SK-N-SH (cell line): ENCODE data around the gene NDUFS7. TPM values are rescaled to one million over a fixed set of nuclear protein-coding genes. Genes with fewer than 3 reads are reported as not detected.
A peak's percentile ranks its signal among the peaks of the same experiment; 100 is the strongest.

Experiments
- CTCF ChIP-seq: fragments of 200-600 bp; sonication (generic); IDR thresholded peaks from 2 replicates; pipeline ENCODE4 v1.6.1; 2017; ENCODE audit warnings: antibody characterized with exemption, mild to moderate bottlenecking, moderate library complexity
- FOXM1 ChIP-seq: IDR thresholded peaks from 2 replicates; pipeline ENCODE4 v1.4.0; 2012; ENCODE audit warnings: low read depth, mild to moderate bottlenecking
- GABPA ChIP-seq: IDR thresholded peaks from 2 replicates; pipeline ENCODE4 v1.4.0; 2012; ENCODE audit warnings: low read depth, mild to moderate bottlenecking
- GATA2 ChIP-seq: sonication (generic); formaldehyde crosslinking; IDR thresholded peaks from 2 replicates; pipeline ENCODE4 v1.5.0; 2020; ENCODE audit warnings: mild to moderate bottlenecking, missing genetic modification reagents
- IRF3 ChIP-seq: fragments of 150-350 bp; IDR thresholded peaks from 2 replicates; pipeline ENCODE4 v1.6.1; 2016; ENCODE audit warnings: mild to moderate bottlenecking, low read depth, low read length
- NRF1 ChIP-seq: IDR thresholded peaks from 2 replicates; pipeline ENCODE4 v1.6.1; 2012; ENCODE audit warnings: low read depth, mild to moderate bottlenecking, low read length
- RCOR1 ChIP-seq: fragments of 150-350 bp; IDR thresholded peaks from 2 replicates; pipeline ENCODE4 v1.6.1; 2017; ENCODE audit warnings: antibody characterized with exemption, low read length
- REST ChIP-seq: IDR thresholded peaks from 2 replicates; pipeline ENCODE4 v1.6.1; 2012; ENCODE audit warnings: mild to moderate bottlenecking, low read depth, low read length, moderate library complexity
- SIN3A ChIP-seq: IDR thresholded peaks from 2 replicates; pipeline ENCODE4 v1.6.1; 2012; ENCODE audit warnings: low read depth, mild to moderate bottlenecking, low read length, moderate library complexity, borderline replicate concordance
- polyA plus RNA-seq, 3 experiments: library from polyadenylated mRNA; depleted of rRNA; stranded (reverse); fragments of >200 nt; gene quantifications; 2 replicates each; pipeline ENCODE4 v1.2.3, GENCODE V29; 2012
- TF ChIP-seq, protein P1 (sequence below): IDR thresholded peaks from 2 replicates; pipeline ENCODE4 v1.4.0; 2012; ENCODE audit warnings: low read depth, borderline replicate concordance

The NDUFS7 gene
- polyA plus RNA-seq, 1 of the 3 experiments (the other 2 are of a cell fraction): 66.4 TPM

DNA sequence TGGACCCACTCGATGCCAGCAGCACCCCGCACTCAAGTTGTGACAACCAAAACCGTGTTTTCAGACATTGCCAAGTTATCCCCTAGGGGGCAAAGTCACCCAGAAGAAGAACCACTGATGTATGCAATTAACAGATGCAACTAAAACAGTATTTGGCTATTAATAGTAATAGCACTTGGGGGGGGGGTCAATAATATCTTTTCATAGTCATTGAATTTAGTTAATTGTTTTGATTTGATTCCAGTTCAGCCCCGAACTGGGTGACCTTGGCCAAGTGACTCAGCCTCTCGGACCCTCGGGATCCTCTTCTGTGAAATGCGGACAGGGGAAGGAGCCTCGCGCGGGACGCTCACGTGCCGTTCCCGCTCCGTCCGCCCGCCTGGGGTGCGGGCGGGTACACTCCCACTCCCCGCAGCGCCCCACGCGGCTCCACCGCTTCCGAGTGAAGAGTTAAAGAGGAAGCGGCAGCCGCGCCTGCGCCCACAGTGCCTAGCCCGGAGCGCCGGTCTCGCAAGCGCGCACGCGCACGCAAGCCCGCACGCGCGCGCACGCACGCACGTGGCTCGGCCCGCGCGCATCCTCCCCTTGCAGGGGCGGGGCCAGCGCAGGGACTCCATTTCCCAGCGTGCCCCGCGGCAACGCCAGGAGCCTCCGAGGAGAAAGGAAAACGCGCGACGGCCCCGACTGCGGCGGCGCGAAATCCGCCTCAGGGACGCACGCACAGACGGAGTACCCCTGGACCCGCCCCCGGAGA, 23.2 kb downstream of the NDUFS7 start (continued):
- TF ChIP-seq CTCF (peak; percentile 69), GATA2 (no peak), FOXM1 (no peak), GABPA (peak; percentile 6; the same call in 1 of the 2 replicates), SIN3A (0 out of 2 replicates have a peak, but pooled peaks have one; percentile 25), REST (0 out of 2 replicates have a peak, but pooled peaks have one; percentile 27), IRF3 (no peak), NRF1 (peak; percentile 81), RCOR1 (no peak)
- TF ChIP-seq, protein P1, sequence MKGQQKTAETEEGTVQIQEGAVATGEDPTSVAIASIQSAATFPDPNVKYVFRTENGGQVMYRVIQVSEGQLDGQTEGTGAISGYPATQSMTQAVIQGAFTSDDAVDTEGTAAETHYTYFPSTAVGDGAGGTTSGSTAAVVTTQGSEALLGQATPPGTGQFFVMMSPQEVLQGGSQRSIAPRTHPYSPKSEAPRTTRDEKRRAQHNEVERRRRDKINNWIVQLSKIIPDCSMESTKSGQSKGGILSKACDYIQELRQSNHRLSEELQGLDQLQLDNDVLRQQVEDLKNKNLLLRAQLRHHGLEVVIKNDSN: peak; percentile 79
